HG03565 (cell line): ENCODE results near the gene HAUS3.
A peak's percentile ranks its signal among the peaks of the same experiment; 100 is the strongest.

Source experiments
- ATAC-seq: cut with Tn5 transposase; IDR thresholded peaks from one replicate; pipeline ENCODE4 v1.9.1; 2021; ENCODE audit warnings: mild to moderate bottlenecking, moderate library complexity; ENCODE audit not compliant: unreplicated experiment

HAUS3 gene

GRCh38 chr4:2264481-2265041 is 22.6 kb upstream of the HAUS3 start:
- no peak for ATAC-seq

- ATAC-seq = no peak
Measured at GRCh38 chr4:2263926-2264321, 22.0 kb upstream of the HAUS3 start.

- ATAC-seq = no peak
Measured at GRCh38 chr4:2262944-2263250, 21.0 kb upstream of the HAUS3 start.

- ATAC-seq = peak; percentile 86
Measured at GRCh38 chr4:2262145-2262943, 20.4 kb upstream of the HAUS3 start.

- ATAC-seq = no peak
Measured at GRCh38 chr4:2261853-2262144, 19.9 kb upstream of the HAUS3 start, which contains the start of gene MXD4. Gene MXD4, minus strand, starts transcription at chr4:2262109. Its CDS starts 129 bp downstream, at chr4:2261980.

DNA sequence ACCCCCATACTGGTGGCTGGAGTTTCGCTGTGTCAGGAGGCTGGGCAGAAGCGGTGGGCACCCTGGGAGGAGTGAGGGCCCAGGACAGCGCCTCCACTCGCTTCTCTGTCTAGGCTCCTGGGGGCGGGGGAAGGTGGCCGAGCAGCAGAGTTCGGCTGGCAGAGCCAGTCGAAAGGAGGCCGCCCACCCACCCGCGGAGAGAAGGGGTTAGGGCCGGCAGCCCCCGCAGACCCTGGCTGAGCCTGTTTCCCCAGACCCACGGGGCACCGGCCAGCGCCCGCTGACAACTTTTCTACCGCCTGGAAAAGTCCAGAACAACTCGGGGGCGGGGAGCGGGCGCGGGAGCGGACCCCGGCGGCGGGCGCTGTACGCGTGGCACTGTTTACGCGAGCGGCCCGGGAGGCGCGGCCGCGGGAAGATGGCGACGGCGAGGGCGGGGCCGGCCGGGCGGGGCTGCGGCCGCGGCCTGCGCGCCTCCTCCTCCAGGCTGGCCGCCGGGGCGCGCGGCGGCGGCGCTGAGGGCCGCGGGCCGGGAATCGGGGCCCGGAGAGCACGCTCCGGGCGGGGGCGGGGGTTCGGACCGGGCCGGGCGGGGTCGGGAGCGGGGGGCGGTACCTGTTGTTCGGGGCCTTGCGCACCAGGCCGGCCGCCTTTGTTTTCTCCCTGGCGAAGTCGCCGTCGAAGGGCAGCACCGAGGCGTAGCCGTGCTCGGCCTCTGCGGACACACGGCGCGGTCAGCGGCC is 19.4 kb upstream of the HAUS3 start:
- ATAC-seq = no peak

GRCh38 chr4:2260344-2261109 is 18.6 kb upstream of the HAUS3 start:
- ATAC-seq = no peak

DNA sequence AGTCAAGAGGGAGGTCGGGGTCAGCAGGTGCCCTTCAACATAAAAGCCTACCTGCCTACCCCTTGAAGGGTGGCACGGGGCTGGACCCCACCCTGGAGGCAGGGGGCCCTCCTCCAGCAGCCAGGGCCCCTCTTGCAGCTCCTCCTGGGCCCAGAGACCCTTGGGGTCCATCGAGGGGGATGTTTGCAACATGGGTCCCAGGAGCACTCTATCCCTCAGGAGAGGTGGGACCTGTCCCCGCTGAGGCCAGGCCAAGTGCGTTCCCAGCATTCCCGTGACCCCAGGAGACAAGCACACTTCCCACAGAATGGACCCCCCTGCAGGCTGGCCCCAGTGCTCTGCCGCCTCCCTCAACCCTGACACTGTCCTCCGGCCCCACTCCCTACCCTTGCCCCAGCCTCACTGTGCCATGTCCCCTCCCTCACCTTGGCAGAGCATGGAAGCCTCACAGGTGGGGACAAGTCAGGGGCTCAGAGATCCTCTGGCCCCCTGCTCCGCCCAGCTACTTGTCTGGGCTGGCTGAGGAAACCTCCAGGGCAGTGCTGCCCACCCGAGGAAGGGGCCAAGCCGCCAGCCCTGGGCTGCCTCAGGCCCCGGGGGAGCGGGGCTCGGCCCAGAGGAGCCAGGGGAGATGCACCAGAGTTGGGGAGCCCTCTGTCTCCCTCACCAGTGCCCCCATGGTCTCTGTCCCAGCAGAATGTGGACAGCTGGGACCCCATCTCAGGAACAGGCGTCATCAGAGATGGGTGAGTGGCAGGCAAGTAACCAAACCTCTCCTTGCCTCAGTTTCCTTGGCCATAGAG is 17.8 kb upstream of the HAUS3 start:
- no peak for ATAC-seq

- ATAC-seq = no peak
Measured at GRCh38 chr4:2259036-2259540, 17.2 kb upstream of the HAUS3 start.

DNA sequence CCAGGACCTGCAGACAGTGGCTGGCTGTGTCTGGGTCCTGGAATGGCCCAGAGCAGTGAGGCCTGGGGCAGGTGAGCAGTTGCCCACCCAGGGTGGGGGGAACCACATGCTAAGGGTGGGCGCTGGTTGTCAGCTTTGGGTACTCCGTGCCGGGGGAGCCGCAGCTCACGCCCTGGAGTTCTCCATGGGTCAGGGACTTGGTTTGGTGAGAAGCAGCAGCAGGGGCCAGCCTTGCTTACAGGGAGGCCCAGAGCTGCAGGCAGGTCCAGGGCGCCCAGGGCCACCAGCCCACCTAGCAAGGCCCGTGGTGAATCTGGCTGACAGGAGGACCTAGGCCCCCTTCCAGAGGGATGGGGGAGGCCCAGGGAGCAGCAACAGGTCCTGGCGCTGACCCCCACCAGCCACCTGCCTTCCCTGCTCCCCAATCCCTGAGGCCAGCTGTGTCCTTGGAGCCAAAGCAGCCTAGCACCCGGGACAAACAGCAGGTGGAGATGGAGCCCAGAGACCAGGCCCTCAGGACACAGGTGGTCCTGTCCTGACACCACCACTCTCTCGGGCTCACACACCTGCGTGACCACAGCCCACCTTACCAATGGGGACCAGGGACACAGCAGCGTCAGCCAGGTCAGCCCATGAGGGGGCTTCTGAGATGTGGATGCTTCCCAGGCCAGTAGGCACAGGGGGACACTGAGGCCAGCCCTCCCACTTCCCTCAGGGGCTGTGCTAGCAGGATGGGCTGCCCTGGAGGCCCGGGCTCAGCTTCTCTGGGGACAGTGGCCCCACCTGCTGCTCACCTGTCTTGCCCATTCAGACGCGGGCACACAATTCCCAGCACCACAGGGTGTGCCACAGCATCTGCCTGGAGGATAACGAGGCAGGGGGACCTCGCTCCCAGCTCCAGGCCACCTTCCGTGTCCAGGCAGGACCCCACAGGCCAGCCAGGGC is 16.4 kb upstream of the HAUS3 start:
- no peak for ATAC-seq

GRCh38 chr4:2257361-2258081 is 15.6 kb upstream of the HAUS3 start:
- ATAC-seq = no peak

DNA sequence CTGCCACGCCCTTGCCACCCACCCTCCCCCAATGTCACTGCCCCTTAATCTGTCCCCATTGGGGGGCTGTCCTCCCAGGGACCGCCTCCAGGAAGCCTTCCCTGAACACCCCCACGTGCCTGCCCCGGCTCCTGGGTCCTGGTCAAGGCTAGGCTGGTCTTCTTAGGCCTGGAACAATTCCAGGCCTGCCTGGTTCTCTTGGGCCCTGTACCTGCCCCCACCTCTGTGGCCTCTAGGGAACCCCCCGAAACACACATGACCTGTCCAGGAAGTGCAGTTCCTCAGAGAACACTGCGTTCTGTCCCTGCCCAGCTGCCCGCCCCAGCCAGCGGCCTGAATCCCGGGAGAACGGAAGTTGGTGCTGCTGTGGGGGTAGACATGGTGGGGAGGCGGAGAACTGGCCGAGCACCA is 14.9 kb upstream of the HAUS3 start:
- ATAC-seq = no peak

DNA sequence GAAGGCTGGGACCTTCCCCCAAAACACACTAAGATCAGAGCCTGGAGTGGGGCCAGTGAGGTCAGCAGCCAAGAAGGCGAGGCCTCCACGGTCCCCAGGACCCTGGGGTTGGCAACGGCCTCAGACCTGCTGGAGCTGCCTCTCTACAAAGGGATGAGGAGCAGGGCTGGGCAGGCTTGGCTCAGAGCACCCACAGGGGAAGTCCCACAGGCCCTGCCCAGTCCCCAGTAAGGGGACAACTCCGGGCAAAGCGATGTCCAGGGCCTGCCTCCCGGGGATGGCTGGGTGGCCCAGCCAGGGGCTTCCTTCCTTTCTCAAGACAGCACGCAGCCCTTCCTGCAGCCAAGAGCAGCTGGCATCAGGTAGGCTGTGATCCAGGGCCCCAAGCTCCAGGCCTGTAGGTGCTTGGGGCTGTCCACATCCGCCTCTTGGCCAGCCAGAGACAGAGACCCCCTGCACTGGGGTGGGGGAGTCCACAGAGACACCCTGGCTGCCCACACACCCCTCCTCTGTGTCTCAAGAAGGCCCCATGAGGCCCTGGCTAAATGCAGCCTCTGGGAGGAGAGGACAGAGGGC is 14.3 kb upstream of the HAUS3 start:
- no peak for ATAC-seq

GRCh38 chr4:2255501-2256155 is 13.7 kb upstream of the HAUS3 start:
- ATAC-seq = no peak

DNA sequence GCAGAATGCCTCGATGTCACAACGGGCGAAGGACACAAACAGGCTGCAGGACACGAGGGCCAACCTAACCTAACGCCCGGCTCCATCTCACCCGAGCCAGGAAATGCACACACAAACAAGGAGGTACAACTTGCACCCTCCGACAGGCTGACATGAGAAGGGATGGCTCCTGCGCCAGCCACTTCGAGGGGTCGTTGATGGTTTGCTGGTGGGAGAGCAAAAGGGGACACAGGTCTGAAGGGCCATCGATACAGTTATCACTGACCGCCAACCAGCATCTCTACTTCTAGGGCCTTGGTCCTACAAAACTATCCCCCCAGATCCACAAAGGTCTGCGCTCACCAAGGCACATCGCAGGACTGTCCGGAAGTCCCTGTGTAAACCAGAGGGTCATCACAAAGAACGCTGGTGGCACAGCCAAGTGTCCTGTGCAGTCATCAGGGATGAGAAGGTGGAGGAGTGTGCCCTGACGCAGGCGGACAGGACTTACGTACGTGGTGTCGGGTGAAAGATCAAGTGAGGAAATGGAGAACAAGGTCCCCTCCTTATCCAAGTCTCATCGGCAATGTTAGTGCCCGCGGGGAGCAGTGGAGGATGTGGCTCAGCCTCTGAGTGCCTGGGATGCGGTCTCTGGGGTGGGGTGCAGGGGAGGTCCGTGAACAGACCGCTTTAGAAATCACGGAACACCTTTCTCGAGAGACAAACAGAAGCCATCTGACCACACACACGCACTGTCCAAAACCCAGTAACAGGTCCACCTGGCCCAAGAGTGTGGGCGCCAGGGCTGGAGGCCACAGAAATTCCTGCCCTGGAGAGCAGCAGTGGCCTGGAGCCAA is 13.0 kb upstream of the HAUS3 start:
- no peak for ATAC-seq

DNA sequence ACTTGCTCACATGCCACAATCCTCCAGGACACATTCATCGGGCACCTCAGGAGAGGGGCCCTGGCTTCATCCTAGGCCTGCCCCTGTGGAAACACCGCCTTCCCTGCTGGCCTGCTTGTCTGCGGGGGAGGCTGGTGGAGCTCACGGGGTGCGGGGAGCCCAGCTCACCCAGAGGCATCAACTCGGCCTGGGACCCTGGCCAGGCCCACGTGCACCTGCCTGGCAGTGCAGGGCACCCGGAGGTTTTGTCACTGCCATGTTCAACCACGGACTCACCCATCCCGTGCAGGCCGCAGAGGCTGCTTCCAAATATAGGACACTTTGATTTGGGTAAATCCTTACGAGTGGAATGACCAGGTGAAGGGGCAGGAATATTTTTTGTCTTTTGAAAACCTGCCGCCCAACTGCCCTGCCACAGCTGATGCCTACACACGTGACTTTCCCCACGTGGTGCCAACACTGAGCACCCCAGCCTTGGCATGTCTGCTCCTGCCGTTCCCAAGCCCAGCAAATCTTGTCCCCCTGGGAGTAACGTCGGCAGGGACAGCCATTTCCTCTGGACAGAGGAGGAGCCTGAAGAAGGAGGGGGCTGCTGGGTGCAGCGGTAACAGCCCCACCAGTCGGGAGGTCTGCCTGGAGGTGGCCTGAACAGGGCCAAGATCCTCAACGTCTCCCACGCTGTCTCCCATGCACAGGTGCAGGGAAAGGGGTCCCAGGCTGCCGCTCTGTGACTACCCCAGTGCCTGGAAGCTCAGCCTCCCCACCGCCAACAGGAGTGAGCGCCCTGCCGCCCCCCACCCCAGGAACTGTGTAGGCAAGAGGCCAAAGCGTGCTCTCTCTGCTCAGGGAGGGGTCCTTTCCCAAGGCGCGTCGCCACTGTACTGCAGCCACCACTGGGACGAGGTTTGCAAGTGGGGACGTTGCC is 11.5 kb upstream of the HAUS3 start:
- ATAC-seq = no peak
